HFF-Myc (cell line): ENCODE data around the gene RALGAPA2.

Experiments
- DNase-seq: peaks from one replicate; pipeline ENCODE4 v3.0.0-alpha.2; 2011; ENCODE audit warnings: low read depth; ENCODE audit errors: extremely low read depth
- H3K4me3 ChIP-seq: replicated peaks from 2 replicates; pipeline ENCODE4 v1.5.1; 2011; ENCODE audit warnings: low read depth, mild to moderate bottlenecking, control low read depth, low read length
- CTCF ChIP-seq: IDR thresholded peaks from 2 replicates; pipeline ENCODE4 v1.5.1; 2012; ENCODE audit warnings: mild to moderate bottlenecking, low read depth, low read length, control low read depth; ENCODE audit errors: missing control alignments

RALGAPA2 gene

GRCh38 chr20:20528861-20529260 lies 183.6 kb downstream of the RALGAPA2 start:
- no peak overlapping the region for H3K4me3 ChIP-seq
- no peak for DNase-seq
- TF ChIP-seq CTCF: no peak

DNA sequence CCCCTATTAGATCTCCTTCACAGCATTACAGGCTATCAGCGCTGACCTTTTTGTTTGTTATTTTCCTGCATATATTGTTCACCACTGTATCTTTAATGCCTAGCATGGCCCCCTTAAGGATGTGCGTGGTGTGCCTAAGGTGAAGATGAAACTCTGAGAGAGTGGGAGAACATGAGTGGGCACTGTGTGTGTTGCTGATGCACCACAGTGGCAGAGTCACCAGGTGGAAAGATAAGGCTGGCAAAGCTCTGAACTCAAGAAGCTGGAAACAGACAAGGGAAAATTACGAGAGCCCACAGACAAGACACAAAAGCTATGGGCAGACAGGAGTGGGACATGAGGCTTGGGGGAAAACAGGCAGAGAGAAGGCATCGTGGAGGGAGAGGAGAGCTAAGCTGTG lies 184.8 kb downstream of the RALGAPA2 start:
- no peak for TF ChIP-seq CTCF
- no peak overlapping the region for H3K4me3 ChIP-seq
- no peak for DNase-seq

DNA sequence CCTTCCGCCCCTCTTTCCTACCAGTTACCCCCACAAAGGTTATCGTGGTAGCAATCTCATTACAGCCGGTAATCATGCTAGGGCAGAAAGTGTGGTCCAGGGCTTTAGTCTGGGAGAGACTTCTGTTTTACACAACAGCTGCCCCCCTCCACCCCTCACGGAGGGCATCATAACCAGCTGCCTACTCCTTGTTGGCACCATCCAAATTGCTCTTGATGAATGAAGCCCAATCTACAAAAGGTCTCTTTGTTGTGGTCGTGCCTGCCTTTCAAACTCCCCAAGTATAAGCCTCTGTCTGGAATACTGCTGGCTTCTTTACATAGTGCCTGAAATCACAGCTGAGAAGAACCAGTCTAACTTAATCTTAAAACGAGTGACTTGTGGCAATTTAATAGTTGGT lies 186.7 kb downstream of the RALGAPA2 start:
- no peak overlapping the region for H3K4me3 ChIP-seq
- no peak for TF ChIP-seq CTCF
- no peak for DNase-seq

DNA sequence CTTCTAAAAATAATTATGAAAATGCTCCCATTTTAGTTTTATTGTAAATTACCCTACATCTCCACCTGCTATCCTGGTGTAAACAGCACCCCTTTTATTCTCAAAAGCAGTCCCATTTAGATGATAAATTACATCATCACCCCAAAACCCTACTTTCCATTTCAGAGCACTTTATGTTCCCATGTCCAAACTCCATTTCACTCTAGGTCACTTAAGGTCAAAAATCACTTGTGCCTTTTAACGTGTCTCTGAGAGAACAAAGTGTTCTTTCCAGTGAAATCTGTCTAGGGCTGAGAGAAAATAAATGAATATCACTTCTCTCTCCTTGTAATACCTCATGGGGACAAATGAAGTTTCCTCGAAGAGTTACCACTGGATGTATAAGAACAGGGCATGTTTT lies 187.2 kb downstream of the RALGAPA2 start:
- no peak overlapping the region for H3K4me3 ChIP-seq
- no peak for DNase-seq
- no peak for TF ChIP-seq CTCF

- DNase-seq: no peak
- no peak for TF ChIP-seq CTCF
- H3K4me3 ChIP-seq: no peak overlapping the region
These were observed 187.7 kb downstream of the RALGAPA2 start for GRCh38 chr20:20524756-20525155.

- no peak for TF ChIP-seq CTCF
- no peak overlapping the region for H3K4me3 ChIP-seq
- DNase-seq: no peak
These were observed 190.7 kb downstream of the RALGAPA2 start for GRCh38 chr20:20521736-20522135.

DNA sequence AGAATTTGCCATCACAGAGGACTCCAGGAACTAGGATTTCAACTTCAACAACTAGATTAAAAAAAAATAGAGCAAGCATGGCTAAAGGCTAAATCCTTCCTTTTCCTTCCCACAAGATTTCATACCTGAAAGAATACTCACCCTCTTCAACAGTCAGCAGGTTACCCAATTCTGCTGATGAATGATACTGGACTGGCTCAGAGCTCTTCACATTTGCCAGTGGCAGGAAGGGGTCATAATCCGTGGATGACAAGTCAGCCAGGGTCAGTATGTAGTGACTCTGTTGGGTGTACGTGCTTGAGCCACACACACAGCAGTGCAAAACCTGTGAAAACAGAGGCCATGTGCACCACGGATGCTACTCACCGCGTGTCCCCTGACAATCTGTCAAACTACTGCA lies 191.7 kb downstream of the RALGAPA2 start:
- TF ChIP-seq CTCF: no peak
- DNase-seq: no peak
- H3K4me3 ChIP-seq: no peak overlapping the region
